Retinal pigment epithelial cell (primary cell): ENCODE measurements around the gene LYSMD1.

ENCODE experiments used
- DNase-seq: peaks from one replicate; pipeline ENCODE4 v3.0.0-alpha.2; 2010; ENCODE audit warnings: low read depth
- H3K4me3 ChIP-seq: 2 replicates; pipeline ENCODE4 v1.5.1; 2011; ENCODE audit warnings: mild to moderate bottlenecking, low read length, control low read depth, moderate library complexity
- CTCF ChIP-seq: conservative IDR thresholded peaks from 2 replicates; pipeline ENCODE4 v1.5.1; 2011; ENCODE audit warnings: low read depth, low read length, control low read depth, inconsistent platforms

LYSMD1 gene

GRCh38 chr1:151171190-151171589 is 5.5 kb upstream of the LYSMD1 start:
- no peak for DNase-seq
- TF ChIP-seq CTCF = no peak
- no peak overlapping the region for H3K4me3 ChIP-seq

- H3K4me3 ChIP-seq = peak overlapping the region; percentile 99
- no peak for TF ChIP-seq CTCF
Observed at GRCh38 chr1:151167116-151167515, 1.4 kb upstream of the LYSMD1 start.

DNA sequence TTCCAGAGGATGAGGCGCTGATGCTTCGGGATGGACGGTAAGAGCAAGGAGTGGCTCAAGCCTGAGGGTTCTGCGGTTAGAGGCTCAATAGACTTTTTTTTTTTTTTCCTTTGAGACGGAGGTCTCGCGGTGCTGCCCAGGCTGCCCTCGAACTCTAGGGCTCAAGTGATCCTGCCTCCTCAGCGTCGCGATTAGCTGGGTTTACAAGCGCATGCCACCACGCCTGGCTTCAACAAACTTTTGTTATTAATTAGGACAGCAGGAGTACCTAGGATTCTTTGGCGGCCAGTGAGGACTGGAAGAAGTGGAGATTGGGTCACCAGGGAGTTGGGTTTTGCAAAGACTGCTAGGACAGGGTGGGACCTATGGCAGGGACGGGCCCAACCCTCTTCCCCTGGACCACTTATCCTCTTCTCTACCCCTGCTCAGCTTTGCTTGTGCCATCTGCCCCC is 829 bp upstream of the LYSMD1 start:
- TF ChIP-seq CTCF = no peak
- DNase-seq = no peak
- H3K4me3 ChIP-seq = peak overlapping the region; percentile 99

More at GRCh38 chr1:151167116-151167515, 1.4 kb upstream of the LYSMD1 start:
- no peak for DNase-seq

DNA sequence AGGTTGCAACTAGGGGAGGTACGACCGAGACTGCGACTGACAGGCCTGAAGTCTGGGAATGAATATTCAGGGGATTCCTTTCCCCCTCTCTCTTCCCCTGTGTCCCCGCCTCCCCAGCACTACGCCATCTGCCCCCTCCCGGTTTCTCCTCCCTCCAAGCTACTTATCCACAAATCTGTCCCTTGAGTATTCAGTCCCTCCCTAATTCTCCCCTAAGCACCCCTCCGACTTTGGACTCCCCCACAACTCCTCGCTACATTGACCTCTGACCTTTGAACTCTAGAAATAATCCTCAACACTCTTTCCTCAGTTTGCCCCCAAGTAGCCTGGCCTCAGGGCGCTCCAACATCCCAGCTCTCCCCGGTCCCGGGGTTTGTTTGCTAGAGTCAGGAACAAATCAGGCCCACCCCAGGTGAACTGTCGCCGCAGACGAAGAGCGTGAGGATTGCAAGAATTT is 393 bp downstream of the LYSMD1 start:
- no peak for DNase-seq
- no peak for TF ChIP-seq CTCF
- peak overlapping the region; percentile 99 for H3K4me3 ChIP-seq

- TF ChIP-seq CTCF = no peak
- peak overlapping the region; percentile 99 for H3K4me3 ChIP-seq
- DNase-seq = no peak
Observed at GRCh38 chr1:151164732-151165280, 896 bp downstream of the LYSMD1 start.

DNA sequence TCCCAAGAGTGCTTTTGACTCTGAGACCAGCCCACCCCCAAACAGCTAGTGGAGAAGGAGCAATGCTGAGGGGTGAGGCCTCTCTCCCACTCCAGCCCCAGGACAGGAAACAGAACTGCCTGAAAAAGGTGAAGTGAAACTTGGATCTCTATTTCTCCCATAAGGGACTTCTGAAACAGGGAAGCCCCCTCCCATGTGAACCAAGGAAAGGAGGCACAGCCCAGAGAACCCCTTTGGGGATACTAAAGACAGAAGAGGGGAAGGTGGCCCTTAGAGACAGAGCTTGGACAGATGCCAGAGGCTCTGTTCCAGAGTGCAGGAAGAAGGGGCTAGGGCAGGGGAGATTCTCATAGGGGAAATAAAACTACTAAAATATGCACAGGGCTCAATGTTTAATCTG is 6.3 kb downstream of the LYSMD1 start:
- DNase-seq = no peak
- no peak overlapping the region for H3K4me3 ChIP-seq
- no peak for TF ChIP-seq CTCF

- H3K4me3 ChIP-seq = no peak overlapping the region
- no peak for TF ChIP-seq CTCF
- DNase-seq = no peak
Observed at GRCh38 chr1:151158751-151159251, 6.9 kb downstream of the LYSMD1 start.
